ENCODE results near the gene FBXW11. TPM values are rescaled to one million over a fixed set of nuclear protein-coding genes. Genes with fewer than 3 reads are reported as not detected.

Gene FBXW11
- total and polyA plus RNA-seq, 2 of the 8 experiments (the other 6 are each of a cell fraction or from before 2014, with no cell fraction given) = 45.0 to 75.6 TPM

GRCh38 chr5:172008689-172009141, 2.3 kb upstream of the FBXW11 start (continued):
- no peak for TF ChIP-seq EZH2 (IDR thresholded peaks at IDR 0.05; ENCODE audit: low read depth, low read length, severe bottlenecking)
- TF ChIP-seq KDM4A (IDR thresholded peaks at IDR 0.05; ENCODE audit: low read depth, low read length, severe bottlenecking) = no peak
- TF ChIP-seq TBP (IDR thresholded peaks at IDR 0.05; ENCODE audit: low read depth, low read length) = no peak; the same call in 1 of the 2 replicates
- no peak for TF ChIP-seq SIX5 (IDR thresholded peaks at IDR 0.05; ENCODE audit: low read depth, low read length)
- no peak for TF ChIP-seq RNF2 (IDR thresholded peaks at IDR 0.05; ENCODE audit: borderline replicate concordance, low read depth, low read length, missing control alignments, poor library complexity, severe bottlenecking)
- peak; percentile 78 for TF ChIP-seq SP1 (IDR thresholded peaks at IDR 0.05; ENCODE audit: low read depth, low read length)
- TF ChIP-seq SUZ12 (IDR thresholded peaks at IDR 0.05; ENCODE audit: low read length) = no peak
- TF ChIP-seq POU5F1 (IDR thresholded peaks at IDR 0.05; ENCODE audit: low read depth, low read length) = peak; percentile 55; the same call in 1 of the 2 replicates
- TF ChIP-seq JUN (IDR thresholded peaks at IDR 0.05; ENCODE audit: low read depth, low read length) = no peak
- no peak for TF ChIP-seq BCL11A (IDR thresholded peaks at IDR 0.05; ENCODE audit: low read depth in 2 of 2, low read length in 2 of 2)
- TF ChIP-seq CHD2 (IDR thresholded peaks at IDR 0.05; ENCODE audit: low read length) = no peak
- TF ChIP-seq EP300 (IDR thresholded peaks at IDR 0.05; ENCODE audit: borderline replicate concordance in 1 of 2, low read depth in 2 of 2, low read length in 2 of 2) = peak in 1 of 2 experiments; percentile 25; a peak in 1 of 3 replicates
- TF ChIP-seq RAD21 (IDR thresholded peaks at IDR 0.05 in 1 of 2, conservative IDR thresholded peaks at IDR 0.05 in 1 of 2; ENCODE audit: low read depth in 2 of 2, low read length in 2 of 2) = no peak
- no peak for TF ChIP-seq YY1 (IDR thresholded peaks at IDR 0.05; ENCODE audit: low read depth, low read length)
- TF ChIP-seq USF2 (IDR thresholded peaks at IDR 0.05; ENCODE audit: low read length) = no peak
- no peak for TF ChIP-seq FOSL1 (IDR thresholded peaks at IDR 0.05; ENCODE audit: insufficient read depth, low read depth, low read length)
- no peak for TF ChIP-seq HDAC6 (IDR thresholded peaks at IDR 0.05; ENCODE audit: low read depth, low read length)
- TF ChIP-seq KDM5A (IDR thresholded peaks at IDR 0.05; ENCODE audit: low read length) = no peak
- peak; percentile 42 for TF ChIP-seq SAP30 (IDR thresholded peaks at IDR 0.05; ENCODE audit: insufficient read depth, insufficient replicate concordance, low read length)
- no peak for TF ChIP-seq ATF3 (IDR thresholded peaks at IDR 0.05; ENCODE audit: insufficient read depth, low read depth, low read length)
- no peak for TF ChIP-seq RFX5 (IDR thresholded peaks at IDR 0.05; ENCODE audit: borderline replicate concordance, low read depth, low read length)
- TF ChIP-seq CBX5 (IDR thresholded peaks at IDR 0.05; ENCODE audit: low read depth, low read length) = no peak
- no peak for TF ChIP-seq CHD1 (IDR thresholded peaks at IDR 0.05; ENCODE audit: low read depth, low read length)

Data from H1 (cell line).